GM23338 (cell line): ENCODE results near the gene NRL. TPM values are rescaled to one million over a fixed set of nuclear protein-coding genes. Genes with fewer than 3 reads are reported as not detected.

Experiments
- ATAC-seq: fragments of 200-7000 bp; cut with Tn5 transposase; 3 replicates; pipeline ENCODE4 v1.9.1; 2020
- DNase-seq: peaks from one replicate; pipeline ENCODE4 v3.0.0-alpha.2; 2015; ENCODE audit warnings: low spot score
- H2AFZ ChIP-seq: fragments of 200-600 bp; sonication (generic); 2 replicates; pipeline ENCODE4 v1.8.0; 2016; ENCODE audit warnings: antibody characterized with exemption, mild to moderate bottlenecking, moderate library complexity
- H3F3A ChIP-seq: fragments of 200-600 bp; sonication (generic); replicated peaks from 2 replicates; pipeline ENCODE4 v1.8.0; 2017; ENCODE audit warnings: antibody characterized with exemption, mixed run types, low read depth
- H3K27ac ChIP-seq: fragments of 200-600 bp; sonication (generic); 2 replicates; pipeline ENCODE4 v1.6.1; 2016; ENCODE audit warnings: low read depth
- H3K27me3 ChIP-seq: fragments of 200-600 bp; sonication (generic); 2 replicates; pipeline ENCODE4 v1.8.0; 2016; ENCODE audit warnings: mild to moderate bottlenecking, mixed run types, moderate library complexity; ENCODE audit not compliant: insufficient read depth
- H3K36me3 ChIP-seq: fragments of 200-600 bp; sonication (generic); 2 replicates; pipeline ENCODE4 v1.8.0; 2016; ENCODE audit warnings: mild to moderate bottlenecking; ENCODE audit not compliant: insufficient read depth
- H3K4me1 ChIP-seq: fragments of 200-600 bp; sonication (generic); 2 replicates; pipeline ENCODE4 v1.8.0; 2016; ENCODE audit warnings: mild to moderate bottlenecking, moderate library complexity; ENCODE audit not compliant: insufficient read depth
- H3K4me2 ChIP-seq: fragments of 200-600 bp; sonication (generic); 2 replicates; pipeline ENCODE4 v1.7.1; 2017; ENCODE audit warnings: mixed run types
- H3K4me3 ChIP-seq: fragments of 200-600 bp; sonication (generic); 2 replicates; pipeline ENCODE4 v1.6.1; 2016; ENCODE audit warnings: mixed run types
- H3K79me2 ChIP-seq: fragments of 200-600 bp; sonication (generic); replicated peaks from 2 replicates; pipeline ENCODE4 v1.8.0; 2017; ENCODE audit warnings: mild to moderate bottlenecking; ENCODE audit not compliant: insufficient read depth
- H3K9me2 ChIP-seq: fragments of 200-600 bp; sonication (generic); 2 replicates; pipeline ENCODE4 v1.8.0; 2017; ENCODE audit not compliant: insufficient read depth
- H4K20me1 ChIP-seq: fragments of 200-600 bp; sonication (generic); replicated peaks from 2 replicates; pipeline ENCODE4 v1.8.0; 2017; ENCODE audit warnings: mild to moderate bottlenecking; ENCODE audit not compliant: insufficient read depth
- H3K27ac Mint-ChIP-seq: 2 replicates; pipeline ENCODE4 v1.8.0; 2020; ENCODE audit warnings: inconsistent platforms, mild to moderate bottlenecking, moderate library complexity, mixed read lengths
- H3K27me3 Mint-ChIP-seq: 3 replicates; pipeline ENCODE4 v1.8.0; 2022; ENCODE audit warnings: low read depth, mild to moderate bottlenecking, moderate library complexity, mixed read lengths, inconsistent platforms; ENCODE audit not compliant: insufficient read depth, poor library complexity
- H3K36me3 Mint-ChIP-seq: 3 replicates; pipeline ENCODE4 v1.8.0; 2021; ENCODE audit warnings: low read depth, mild to moderate bottlenecking, inconsistent platforms, moderate library complexity, mixed read lengths
- H3K4me1 Mint-ChIP-seq: 3 replicates; pipeline ENCODE4 v1.8.0; 2020; ENCODE audit warnings: mild to moderate bottlenecking, inconsistent platforms, mixed read lengths
- H3K4me3 Mint-ChIP-seq: 3 replicates; pipeline ENCODE4 v1.8.0; 2021; ENCODE audit warnings: moderate library complexity, mild to moderate bottlenecking, inconsistent platforms, mixed read lengths
- H3K9me3 Mint-ChIP-seq: 3 replicates; pipeline ENCODE4 v1.8.0; 2020; ENCODE audit warnings: moderate library complexity, mild to moderate bottlenecking, inconsistent platforms, mixed read lengths
- EZH2 ChIP-seq: fragments of 200-600 bp; sonication (generic); IDR thresholded peaks from one replicate; pipeline ENCODE4 v1.8.0; 2017; ENCODE audit warnings: antibody characterized with exemption, mild to moderate bottlenecking, low read depth; ENCODE audit not compliant: unreplicated experiment
- POLR2AphosphoS5 ChIP-seq: IDR thresholded peaks from 2 replicates; pipeline ENCODE4 v1.6.1; 2016; ENCODE audit warnings: antibody characterized with exemption, low read depth
- ZNF114 ChIP-seq: fragments of 250-450 bp; sonication (Bioruptor Pico); IDR thresholded peaks from 2 replicates; pipeline ENCODE4 v1.5.0; 2020; ENCODE audit warnings: mild to moderate bottlenecking, moderate library complexity
- ZNF331 ChIP-seq: fragments of 250-450 bp; sonication (Bioruptor Pico); IDR thresholded peaks from 2 replicates; pipeline ENCODE4 v1.5.0; 2020; ENCODE audit warnings: low read depth, mild to moderate bottlenecking, moderate library complexity
- polyA plus RNA-seq: library from polyadenylated mRNA; unstranded; fragments of >200 nt; fragmentation: Nextera tagmentation; extraction: Ambion mirVana; gene quantifications from 2 replicates; pipeline ENCODE4 v1.2.1, GENCODE V29; 2016
- total RNA-seq: library from RNA; depleted of rRNA; stranded (reverse); fragments of >200 nt; shearing (Covaris generic); gene quantifications from 2 replicates; pipeline ENCODE4 v1.2.3, GENCODE V29; 2014
- TF ChIP-seq, protein P1 (sequence below): fragments of 250-450 bp; sonication (Bioruptor Pico); IDR thresholded peaks from 2 replicates; pipeline ENCODE4 v1.5.0; 2020; ENCODE audit warnings: mild to moderate bottlenecking, moderate library complexity
- TF ChIP-seq, protein P2 (sequence below), 2 experiments: fragments of 200-600 bp in 1 of 2; sonication (generic) in 1 of 2; conservative IDR thresholded peaks; 2 replicates each; pipeline versions ENCODE4 v1.5.1 to v1.6.1; 2016 to 2017; ENCODE audit warnings: antibody characterized with exemption in 2 of 2, low read depth in 2 of 2, mild to moderate bottlenecking in 2 of 2, moderate library complexity in 1 of 2

Gene NRL
- total and polyA plus RNA-seq, 2 experiments from 2014 or later = 1.8 to 2.2 TPM

DNA sequence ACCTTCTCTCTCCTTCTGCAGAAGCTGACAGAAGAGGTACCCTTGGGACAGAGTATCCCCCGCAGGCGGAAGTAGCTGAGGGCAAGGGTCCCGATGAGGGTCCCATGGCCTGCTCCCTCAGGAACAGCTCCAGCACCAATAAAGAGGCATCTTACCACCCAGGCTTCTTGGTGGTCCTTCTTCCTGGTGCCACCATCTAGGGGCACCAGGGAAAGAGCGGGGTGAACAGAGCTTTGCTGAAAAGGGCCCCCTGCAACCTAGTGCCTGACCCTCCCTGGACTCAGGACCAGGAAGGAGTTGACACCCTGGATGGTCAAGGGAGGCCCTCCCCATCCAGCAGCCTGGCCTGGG lies 45.7 kb upstream of the NRL start:
- no peaks in the 10 kb centered on the region for H3K9me2 ChIP-seq
- ATAC-seq (no peak), DNase-seq (no peak)
- peaks cover 11% of the 10 kb centered on the region for H3K4me1 ChIP-seq
- H3K27ac ChIP-seq = no peak overlapping the region
- Mint-ChIP-seq H3K27me3 (peaks cover 4% of the 10 kb centered on the region), H3K27ac (no peak overlapping the region), H3K4me1 (peaks cover 9% of the 10 kb centered on the region), H3K36me3 (peaks cover 58% of the 10 kb centered on the region), H3K4me3 (no peak overlapping the region), H3K9me3 (no peaks in the 10 kb centered on the region)
- TF ChIP-seq EZH2 (no peak), ZNF114 (CRISPR knock-in tag) (no peak), ZNF331 (no peak), POLR2AphosphoS5 (no peak)
- TF ChIP-seq, protein P1, sequence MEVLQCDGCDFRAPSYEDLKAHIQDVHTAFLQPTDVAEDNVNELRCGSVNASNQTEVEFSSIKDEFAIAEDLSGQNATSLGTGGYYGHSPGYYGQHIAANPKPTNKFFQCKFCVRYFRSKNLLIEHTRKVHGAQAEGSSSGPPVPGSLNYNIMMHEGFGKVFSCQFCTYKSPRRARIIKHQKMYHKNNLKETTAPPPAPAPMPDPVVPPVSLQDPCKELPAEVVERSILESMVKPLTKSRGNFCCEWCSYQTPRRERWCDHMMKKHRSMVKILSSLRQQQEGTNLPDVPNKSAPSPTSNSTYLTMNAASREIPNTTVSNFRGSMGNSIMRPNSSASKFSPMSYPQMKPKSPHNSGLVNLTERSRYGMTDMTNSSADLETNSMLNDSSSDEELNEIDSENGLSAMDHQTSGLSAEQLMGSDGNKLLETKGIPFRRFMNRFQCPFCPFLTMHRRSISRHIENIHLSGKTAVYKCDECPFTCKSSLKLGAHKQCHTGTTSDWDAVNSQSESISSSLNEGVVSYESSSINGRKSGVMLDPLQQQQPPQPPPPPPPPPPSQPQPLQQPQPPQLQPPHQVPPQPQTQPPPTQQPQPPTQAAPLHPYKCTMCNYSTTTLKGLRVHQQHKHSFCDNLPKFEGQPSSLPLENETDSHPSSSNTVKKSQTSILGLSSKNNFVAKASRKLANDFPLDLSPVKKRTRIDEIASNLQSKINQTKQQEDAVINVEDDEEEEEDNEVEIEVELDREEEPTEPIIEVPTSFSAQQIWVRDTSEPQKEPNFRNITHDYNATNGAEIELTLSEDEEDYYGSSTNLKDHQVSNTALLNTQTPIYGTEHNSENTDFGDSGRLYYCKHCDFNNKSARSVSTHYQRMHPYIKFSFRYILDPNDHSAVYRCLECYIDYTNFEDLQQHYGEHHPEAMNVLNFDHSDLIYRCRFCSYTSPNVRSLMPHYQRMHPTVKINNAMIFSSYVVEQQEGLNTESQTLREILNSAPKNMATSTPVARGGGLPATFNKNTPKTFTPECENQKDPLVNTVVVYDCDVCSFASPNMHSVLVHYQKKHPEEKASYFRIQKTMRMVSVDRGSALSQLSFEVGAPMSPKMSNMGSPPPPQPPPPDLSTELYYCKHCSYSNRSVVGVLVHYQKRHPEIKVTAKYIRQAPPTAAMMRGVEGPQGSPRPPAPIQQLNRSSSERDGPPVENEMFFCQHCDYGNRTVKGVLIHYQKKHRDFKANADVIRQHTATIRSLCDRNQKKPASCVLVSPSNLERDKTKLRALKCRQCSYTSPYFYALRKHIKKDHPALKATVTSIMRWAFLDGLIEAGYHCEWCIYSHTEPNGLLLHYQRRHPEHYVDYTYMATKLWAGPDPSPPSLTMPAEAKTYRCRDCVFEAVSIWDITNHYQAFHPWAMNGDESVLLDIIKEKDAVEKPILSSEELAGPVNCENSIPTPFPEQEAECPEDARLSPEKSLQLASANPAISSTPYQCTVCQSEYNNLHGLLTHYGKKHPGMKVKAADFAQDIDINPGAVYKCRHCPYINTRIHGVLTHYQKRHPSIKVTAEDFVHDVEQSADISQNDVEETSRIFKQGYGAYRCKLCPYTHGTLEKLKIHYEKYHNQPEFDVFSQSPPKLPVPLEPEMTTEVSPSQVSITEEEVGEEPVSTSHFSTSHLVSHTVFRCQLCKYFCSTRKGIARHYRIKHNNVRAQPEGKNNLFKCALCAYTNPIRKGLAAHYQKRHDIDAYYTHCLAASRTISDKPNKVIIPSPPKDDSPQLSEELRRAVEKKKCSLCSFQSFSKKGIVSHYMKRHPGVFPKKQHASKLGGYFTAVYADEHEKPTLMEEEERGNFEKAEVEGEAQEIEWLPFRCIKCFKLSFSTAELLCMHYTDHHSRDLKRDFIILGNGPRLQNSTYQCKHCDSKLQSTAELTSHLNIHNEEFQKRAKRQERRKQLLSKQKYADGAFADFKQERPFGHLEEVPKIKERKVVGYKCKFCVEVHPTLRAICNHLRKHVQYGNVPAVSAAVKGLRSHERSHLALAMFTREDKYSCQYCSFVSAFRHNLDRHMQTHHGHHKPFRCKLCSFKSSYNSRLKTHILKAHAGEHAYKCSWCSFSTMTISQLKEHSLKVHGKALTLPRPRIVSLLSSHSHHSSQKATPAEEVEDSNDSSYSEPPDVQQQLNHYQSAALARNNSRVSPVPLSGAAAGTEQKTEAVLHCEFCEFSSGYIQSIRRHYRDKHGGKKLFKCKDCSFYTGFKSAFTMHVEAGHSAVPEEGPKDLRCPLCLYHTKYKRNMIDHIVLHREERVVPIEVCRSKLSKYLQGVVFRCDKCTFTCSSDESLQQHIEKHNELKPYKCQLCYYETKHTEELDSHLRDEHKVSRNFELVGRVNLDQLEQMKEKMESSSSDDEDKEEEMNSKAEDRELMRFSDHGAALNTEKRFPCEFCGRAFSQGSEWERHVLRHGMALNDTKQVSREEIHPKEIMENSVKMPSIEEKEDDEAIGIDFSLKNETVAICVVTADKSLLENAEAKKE (CRISPR knock-in tag) = no peak
- TF ChIP-seq, protein P2, sequence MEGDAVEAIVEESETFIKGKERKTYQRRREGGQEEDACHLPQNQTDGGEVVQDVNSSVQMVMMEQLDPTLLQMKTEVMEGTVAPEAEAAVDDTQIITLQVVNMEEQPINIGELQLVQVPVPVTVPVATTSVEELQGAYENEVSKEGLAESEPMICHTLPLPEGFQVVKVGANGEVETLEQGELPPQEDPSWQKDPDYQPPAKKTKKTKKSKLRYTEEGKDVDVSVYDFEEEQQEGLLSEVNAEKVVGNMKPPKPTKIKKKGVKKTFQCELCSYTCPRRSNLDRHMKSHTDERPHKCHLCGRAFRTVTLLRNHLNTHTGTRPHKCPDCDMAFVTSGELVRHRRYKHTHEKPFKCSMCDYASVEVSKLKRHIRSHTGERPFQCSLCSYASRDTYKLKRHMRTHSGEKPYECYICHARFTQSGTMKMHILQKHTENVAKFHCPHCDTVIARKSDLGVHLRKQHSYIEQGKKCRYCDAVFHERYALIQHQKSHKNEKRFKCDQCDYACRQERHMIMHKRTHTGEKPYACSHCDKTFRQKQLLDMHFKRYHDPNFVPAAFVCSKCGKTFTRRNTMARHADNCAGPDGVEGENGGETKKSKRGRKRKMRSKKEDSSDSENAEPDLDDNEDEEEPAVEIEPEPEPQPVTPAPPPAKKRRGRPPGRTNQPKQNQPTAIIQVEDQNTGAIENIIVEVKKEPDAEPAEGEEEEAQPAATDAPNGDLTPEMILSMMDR (conservative IDR thresholded peaks at IDR 0.05; ENCODE audit: low read depth in 2 of 2) = no peak
- H3K79me2 ChIP-seq = no peaks in the 10 kb centered on the region
- H3K27me3 ChIP-seq = no peaks in the 10 kb centered on the region
- no peak overlapping the region for H2AFZ ChIP-seq
- no peak overlapping the region for H3K4me3 ChIP-seq
- H3F3A ChIP-seq = peaks cover 12% of the 10 kb centered on the region; the same call in 1 of the 2 replicates
- H3K36me3 ChIP-seq = peaks cover 7% of the 10 kb centered on the region; the same call in 1 of the 2 replicates
- no peak overlapping the region for H3K4me2 ChIP-seq
- H4K20me1 ChIP-seq = peaks cover 7% of the 10 kb centered on the region; the same call in 1 of the 2 replicates
